Activated T-cell treated with anti-CD3 and anti-CD28 coated beads, Interleukin-2, amount 50 U/mL, for 1 hour (primary cell): ENCODE measurements around the gene SPON1.
"Not testable (repeated sequence)": the region's sequence is repeated elsewhere in the genome, so short reads cannot be mapped to it uniquely, and the experiment has no call there.

Experiments used
- DNase-seq: peaks from one replicate; pipeline ENCODE4 v3.0.0-alpha.2; 2020

SPON1 gene

DNA sequence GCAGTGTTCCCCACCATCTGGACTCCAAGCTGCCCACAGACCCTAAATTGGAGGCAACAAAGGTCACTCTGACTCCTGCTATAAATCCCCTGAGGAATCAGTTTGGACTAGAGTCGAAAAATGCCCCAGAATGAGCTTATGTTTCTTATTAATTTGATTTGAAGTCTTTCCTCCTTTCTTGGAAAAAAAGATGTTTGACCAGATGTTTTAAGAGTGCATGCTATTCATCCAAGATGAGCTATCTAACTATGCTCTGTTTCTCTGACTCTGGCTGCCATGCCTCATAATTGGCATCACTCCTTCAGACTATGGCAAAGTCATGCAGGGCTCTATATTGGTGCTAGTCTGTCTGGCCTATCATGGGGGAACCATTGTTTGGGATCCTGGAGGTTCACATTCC is 174.0 kb downstream of the SPON1 start:
- no peak for DNase-seq

- DNase-seq = no peak
Observed at GRCh38 chr11:14137284-14137683, 174.8 kb downstream of the SPON1 start.

DNA sequence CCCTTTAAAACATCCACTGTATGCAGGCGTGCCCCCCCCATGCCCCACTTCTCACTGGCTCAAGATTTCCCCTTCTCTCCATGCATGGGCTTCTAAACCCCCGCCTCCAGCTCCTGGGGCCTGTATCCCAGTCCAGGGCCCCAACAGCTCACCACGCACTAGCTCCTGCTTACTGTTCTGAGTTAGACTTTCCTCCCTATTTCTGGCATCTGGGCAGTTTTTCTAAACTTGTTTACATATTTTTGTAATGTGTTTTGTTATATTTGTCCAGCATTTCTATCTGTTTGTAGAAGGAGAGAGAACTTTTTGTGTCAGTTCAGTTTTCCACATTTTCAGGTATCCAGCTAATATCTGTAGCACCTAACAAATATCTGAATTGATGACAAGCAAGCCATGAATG is 178.5 kb downstream of the SPON1 start:
- DNase-seq = no peak

DNA sequence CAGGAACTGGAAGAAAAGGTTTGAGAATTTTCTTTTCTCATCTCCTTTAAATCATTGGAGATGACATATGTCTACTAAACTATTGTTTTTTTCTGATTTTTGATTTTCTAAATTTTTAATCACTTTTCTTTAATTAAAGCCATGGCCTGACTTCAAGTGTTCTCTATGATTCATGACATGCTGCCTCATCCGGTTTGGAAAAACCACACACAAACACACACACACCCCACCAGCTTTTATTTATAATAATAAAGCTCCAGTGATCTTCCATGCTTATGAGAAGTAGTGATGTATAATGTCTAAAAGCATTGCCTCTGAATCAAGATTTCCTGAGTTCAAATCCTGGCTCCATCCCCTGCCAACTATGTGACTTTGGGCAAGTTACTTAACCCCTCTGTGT is 179.2 kb downstream of the SPON1 start:
- DNase-seq = no peak

- DNase-seq = no peak
Observed at GRCh38 chr11:14144934-14145333, 182.4 kb downstream of the SPON1 start.

DNA sequence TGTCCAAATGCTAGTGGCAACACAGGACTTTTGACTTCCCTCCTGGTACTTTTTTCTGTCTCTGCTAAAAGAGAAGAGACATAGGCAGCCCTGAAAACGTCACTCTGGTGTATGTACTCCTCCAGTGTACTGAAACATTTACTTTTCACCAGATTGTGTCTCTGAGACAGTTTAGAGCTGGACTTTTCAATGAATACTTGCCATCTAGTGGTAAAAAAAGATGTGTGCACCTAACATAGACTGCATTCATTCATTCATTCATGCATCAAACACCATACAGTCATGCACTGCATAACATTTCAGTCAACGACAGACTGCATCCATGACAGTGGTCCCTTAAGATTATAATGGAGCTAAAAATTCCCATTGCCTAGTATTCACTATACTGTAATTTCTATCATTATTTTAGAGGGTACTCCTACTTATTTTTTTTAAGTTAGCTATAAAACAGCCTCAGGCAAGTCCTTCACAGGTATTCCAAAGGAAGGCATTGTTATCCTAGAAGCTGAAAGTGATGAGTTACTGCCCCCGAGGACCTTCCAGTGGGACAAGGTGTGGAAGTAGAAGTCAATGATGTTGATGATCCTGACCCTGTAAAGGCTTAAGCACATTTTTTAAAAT is 186.2 kb downstream of the SPON1 start:
- no peak for DNase-seq

- no peak for DNase-seq
Observed at GRCh38 chr11:14149683-14150082, 187.2 kb downstream of the SPON1 start.

DNA sequence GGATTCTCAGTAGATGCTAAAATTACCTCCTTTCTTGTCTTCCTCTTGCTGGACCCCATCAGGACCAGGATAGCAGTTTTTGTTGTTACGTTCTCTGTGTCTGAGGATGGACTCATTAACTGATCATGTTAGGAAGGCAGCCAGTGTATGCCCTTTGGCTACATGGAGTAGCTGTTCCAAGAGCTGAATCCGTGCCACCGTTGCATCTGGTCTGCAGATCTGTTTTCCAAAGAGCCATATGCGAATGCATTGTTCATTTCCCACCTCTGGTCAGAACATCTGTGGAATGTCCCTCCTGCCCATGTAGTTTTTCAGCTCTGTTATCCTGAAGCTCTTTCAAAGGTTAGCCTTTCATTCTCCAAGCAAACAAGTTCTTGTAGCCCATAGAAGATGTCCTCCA is 188.4 kb downstream of the SPON1 start:
- DNase-seq = no peak

DNA sequence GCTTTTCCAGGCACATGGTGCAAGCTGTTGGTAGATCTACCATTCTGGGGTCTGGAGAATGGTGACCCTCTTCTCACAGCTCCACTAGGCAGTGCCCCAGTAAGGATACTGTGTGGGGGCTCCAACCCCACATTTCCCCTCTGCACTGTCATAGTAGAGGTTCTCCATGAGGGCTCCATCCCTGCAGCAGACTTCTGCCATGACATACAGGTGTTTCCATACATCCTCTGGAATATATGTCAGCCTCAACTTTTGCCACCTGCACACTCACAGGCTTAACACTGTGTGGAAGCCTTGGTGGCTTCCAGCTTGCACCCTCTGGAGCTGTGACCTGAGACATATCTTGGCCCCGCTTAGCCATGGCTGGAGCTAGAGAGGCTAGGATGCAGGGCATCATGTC is 191.6 kb downstream of the SPON1 start:
- DNase-seq = not testable (repeated sequence)

DNA sequence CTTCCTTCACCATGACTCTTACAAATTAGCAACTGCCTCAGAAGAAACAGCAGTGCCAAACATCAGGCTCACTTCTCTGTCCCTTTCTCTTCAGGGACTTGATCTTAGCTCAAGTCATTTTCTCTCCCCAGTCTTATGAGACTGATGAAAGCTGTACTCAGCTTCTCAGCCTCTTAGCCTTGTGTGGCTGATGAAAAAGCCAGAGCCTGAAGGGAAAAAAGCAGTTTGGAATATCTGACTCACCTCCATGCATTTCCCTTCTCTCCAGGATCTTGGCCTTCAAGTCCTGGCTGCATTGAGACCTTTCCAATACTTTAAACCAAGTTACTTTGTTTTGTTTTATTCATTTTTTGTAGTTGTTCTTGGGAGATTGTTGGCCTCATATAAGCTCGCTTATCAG is 195.9 kb downstream of the SPON1 start:
- no peak for DNase-seq

GRCh38 chr11:14163576-14163975 is 201.1 kb downstream of the SPON1 start:
- no peak for DNase-seq

DNA sequence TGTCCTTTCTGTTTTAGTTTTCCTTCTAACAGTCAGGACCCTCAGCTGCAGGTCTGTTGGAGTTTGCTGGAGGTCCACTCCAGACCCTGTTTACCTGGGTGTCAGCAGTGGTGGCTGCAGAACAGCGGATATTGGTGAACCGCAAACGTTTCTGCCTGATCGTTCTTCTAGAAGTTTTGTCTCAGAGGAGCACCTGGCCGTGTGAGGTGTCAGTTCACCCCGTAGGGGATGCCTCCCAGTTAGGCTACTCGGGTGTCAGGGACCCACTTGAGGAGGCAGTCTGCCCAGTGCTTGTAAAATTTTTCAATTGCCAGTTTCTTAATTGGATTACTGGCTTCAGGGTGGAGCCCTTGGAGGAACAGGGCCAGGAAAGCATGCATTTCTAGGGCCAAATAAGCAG is 211.2 kb downstream of the SPON1 start:
- not testable (repeated sequence) for DNase-seq

GRCh38 chr11:14179116-14179820 is 216.7 kb downstream of the SPON1 start:
- DNase-seq = no peak

- no peak for DNase-seq
Observed at GRCh38 chr11:14181121-14181520, 218.6 kb downstream of the SPON1 start.

- no peak for DNase-seq
Observed at GRCh38 chr11:14182833-14183364, 220.4 kb downstream of the SPON1 start.

- DNase-seq = no peak
Observed at GRCh38 chr11:14184028-14184940, 221.8 kb downstream of the SPON1 start.

- no peak for DNase-seq
Observed at GRCh38 chr11:14185461-14185860, 222.9 kb downstream of the SPON1 start.

- no peak for DNase-seq
Observed at GRCh38 chr11:14186046-14186775, 223.7 kb downstream of the SPON1 start.

DNA sequence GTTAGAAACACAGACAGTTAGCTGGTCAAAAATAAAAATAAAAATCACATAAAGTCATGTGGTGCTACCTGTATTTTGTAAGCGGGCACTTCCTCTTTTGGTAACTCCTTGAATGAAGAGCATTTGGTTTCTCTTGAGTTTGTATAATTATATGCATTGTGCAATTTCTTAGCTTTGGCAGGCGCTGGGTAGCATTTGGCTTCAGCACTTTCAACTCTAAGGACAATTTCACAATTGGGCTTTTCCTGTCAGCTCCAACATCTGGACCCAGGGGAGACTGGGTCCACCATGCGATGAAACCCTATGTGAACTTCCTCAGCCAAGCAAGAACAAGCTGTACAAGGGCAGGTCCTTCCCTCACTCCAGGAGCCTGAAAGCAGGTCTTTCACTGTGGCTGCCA is 227.4 kb downstream of the SPON1 start:
- DNase-seq = no peak

- DNase-seq = no peak
Observed at GRCh38 chr11:14190992-14191778, 228.7 kb downstream of the SPON1 start.

DNA sequence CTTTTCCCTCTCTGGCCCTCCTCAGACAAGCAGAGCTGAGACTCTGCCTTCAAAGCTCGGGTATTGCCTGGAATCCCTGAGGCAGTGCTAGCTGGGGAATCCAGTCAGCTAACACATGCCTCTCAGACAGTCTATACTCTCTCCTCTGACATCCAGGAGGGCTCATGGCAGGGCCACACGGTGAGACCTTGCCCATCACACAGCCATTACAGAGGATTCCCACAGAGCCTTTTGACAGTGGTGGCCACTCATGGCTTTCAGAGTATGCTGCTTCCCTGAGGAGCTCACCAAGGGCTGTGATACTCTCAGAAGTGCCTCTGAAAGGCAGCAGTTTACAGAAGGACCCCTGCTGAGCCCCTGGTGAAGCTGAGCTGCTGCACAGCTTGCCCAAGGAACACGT is 231.1 kb downstream of the SPON1 start:
- DNase-seq = no peak
